HAP-1 (cell line): ENCODE results near the gene TMCO6.

Experiments
- DNase-seq, 2 experiments: peaks; one replicate each; pipeline ENCODE4 v3.0.0-alpha.2; 2016 to 2020; ENCODE audit warnings: low spot score in 2 of 2
- H3K27me3 ChIP-seq: fragments of 250-450 bp; sonication (Bioruptor Pico); 2 replicates; pipeline ENCODE4 v1.5.1; 2020; ENCODE audit warnings: low read depth, mild to moderate bottlenecking, moderate library complexity
- H3K36me3 ChIP-seq: fragments of 250-450 bp; sonication (Bioruptor Pico); replicated peaks from 2 replicates; pipeline ENCODE4 v1.5.1; 2020; ENCODE audit warnings: mild to moderate bottlenecking
- H3K4me1 ChIP-seq: fragments of 250-450 bp; sonication (Bioruptor Pico); 2 replicates; pipeline ENCODE4 v1.5.1; 2020; ENCODE audit warnings: mild to moderate bottlenecking
- H3K4me3 ChIP-seq: fragments of 250-450 bp; sonication (Bioruptor Pico); 2 replicates; pipeline ENCODE4 v1.5.1; 2020; ENCODE audit warnings: mild to moderate bottlenecking, moderate library complexity
- H3K9me3 ChIP-seq: fragments of 250-450 bp; sonication (Bioruptor Pico); 2 replicates; pipeline ENCODE4 v1.5.1; 2020; ENCODE audit warnings: mild to moderate bottlenecking, moderate library complexity
- in situ Hi-C: fragments of 300-500 bp; cut with MboI; formaldehyde crosslinking; loops from 3 replicates; pipeline ENCODE4 v1.14.3; 2020; ENCODE audit warnings: low sequenced_read_pairs, inconsistent platforms, mixed read lengths

The TMCO6 gene

DNA sequence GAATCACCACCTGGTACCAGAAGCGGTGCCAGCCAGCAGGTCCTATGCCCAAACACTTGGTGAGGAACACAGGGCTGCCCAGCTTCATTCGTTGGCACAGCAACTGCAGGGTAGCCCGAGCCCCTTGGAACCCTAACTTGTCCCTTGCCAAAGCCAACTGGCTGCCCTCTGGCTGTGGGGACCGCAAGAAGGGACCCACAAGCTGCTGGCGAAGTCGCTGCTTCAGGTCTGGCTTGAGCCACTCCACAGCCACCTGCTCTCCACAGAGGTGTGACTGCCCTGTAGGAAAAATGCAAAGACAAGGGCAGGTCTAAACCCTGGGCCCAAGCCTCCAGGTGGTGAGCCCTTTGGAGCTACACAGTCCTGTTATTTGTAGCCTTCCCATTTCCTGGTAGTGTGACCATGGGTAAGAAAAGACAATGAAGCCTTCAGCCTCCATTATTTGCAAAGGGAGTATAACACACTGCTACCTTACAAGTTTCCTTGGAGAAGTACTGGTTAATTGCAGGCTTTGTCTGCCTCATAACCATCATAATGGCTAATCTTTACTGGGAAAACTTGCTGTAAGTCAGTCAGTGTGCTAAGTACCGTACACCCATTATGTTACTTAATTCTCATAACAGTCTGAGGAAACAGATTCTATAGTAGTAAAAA lies 32.3 kb downstream of the TMCO6 start:
- no peak overlapping the region for H3K4me3 ChIP-seq
- peaks cover 8% of the 10 kb centered on the region for H3K4me1 ChIP-seq
- peaks cover 69% of the 10 kb centered on the region for H3K36me3 ChIP-seq
- in situ Hi-C loops = no loop called here
- peak; percentile 44 to 93 for DNase-seq
- H3K27me3 ChIP-seq = no peaks in the 10 kb centered on the region
- no peaks in the 10 kb centered on the region for H3K9me3 ChIP-seq

DNA sequence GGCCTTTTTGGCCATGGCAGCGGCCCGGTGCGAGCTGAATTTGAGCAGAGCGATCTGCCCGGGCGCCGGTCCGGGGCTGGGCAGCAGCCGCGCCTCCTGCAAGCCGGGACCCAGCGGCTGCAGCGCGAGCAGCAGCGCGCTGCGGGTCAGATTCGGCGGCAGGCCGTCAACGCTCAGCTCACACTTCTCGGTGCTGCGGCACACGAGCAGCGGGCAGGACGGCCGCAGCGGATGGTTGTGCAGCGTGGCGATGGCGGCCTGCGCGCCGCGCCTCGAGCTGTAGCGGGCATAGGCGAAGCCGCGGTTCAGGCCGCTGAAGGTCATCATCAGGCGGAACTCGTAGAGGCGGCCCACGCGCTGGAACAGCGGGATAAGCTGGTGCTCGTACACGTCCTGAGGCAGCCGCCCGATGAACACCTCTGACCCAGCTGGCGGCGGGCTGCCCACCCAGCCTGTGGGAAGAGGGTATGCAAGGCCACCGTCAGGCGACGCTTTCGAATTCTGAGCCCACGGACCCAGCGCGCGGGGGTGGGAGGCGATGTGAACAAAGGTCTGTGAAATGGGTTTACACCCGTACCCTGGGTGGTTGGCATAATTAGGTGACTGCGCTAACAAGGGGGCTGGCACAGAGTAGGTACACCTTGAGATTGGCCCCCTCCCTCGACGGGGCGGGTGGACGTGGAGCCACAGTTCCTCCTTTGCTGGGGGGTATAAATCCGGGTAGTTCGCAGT lies 33.4 kb downstream of the TMCO6 start:
- DNase-seq = no peak
- H3K4me1 ChIP-seq = peaks cover 8% of the 10 kb centered on the region
- H3K9me3 ChIP-seq = no peaks in the 10 kb centered on the region
- H3K36me3 ChIP-seq = peaks cover 75% of the 10 kb centered on the region
- no peak overlapping the region for H3K4me3 ChIP-seq
- in situ Hi-C loops = no loop called here
- H3K27me3 ChIP-seq = no peaks in the 10 kb centered on the region

DNA sequence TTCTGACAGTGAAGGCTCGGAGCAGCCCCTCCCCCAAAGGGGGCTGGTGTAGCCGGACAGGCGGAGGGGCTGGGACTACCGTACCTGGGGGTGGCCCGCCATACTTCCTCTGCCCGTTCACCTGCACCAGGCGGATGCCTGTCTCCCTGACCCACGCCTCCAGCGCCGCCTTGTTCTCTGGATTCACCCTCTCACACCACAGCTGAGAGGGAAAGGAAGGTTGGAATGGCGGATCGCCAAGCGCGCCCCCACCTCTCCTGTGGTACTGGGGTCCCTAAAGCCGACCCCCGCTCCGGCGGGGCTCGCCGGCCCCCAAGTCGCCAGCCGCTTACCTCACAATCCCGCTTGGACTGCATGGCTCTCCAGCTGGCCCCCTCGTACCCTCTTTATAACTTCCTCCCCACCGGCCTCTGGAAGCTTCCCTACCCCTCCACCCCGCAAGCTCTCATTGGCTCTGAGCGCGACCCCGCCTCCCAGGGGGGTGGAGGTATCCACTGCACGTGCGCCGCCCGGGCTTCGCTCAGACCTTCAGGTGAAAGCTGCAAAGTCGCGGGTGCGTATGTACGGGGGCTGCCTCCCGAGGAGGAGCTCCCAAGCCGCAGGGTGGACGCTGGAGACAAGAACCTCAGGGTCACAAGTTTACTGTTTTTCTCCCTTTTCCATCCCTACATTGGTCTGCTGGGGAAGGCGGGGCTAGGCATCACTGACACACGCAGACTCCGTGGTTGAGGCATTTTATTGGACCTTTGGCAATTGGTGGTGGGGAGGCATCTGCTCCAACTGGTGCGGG lies 34.1 kb downstream of the TMCO6 start, which contains the start of gene DND1:
Gene DND1 (minus strand): TSS at position 390 of the 790 bp plus-strand sequence. CDS start 34 bp downstream, at position 356.
- no peak for DNase-seq
- Histone ChIP-seq H3K9me3 (no peaks in the 10 kb centered on the region), H3K4me1 (peaks cover 8% of the 10 kb centered on the region), H3K27me3 (no peaks in the 10 kb centered on the region), H3K4me3 (no peak within 1 kb of the TSS), H3K36me3 (peaks cover 77% of the 10 kb centered on the region)
- in situ Hi-C loops = no loop called here

DNA sequence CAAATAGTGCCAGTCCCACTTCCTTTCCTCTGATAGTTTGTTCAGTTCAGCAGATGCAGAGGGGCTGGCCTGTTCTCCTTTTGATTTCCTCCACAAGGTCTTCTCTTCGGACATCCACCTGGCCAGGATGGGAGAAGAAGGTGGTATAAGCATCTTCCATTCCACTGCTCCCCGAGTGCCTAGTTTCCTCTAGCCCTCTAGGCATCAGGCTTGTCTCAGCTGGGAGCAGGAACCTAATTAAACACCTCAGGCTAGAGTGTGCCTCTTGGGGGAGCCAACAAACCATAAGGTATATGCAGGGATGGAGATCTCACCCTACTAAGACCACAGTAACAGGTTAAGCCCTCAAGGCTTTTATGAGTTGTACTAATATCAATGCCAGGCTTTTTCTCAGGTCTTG lies 35.0 kb downstream of the TMCO6 start:
- no peak overlapping the region for H3K4me3 ChIP-seq
- no peaks in the 10 kb centered on the region for H3K9me3 ChIP-seq
- in situ Hi-C loops = no loop called here
- no peak for DNase-seq
- H3K36me3 ChIP-seq = peaks cover 76% of the 10 kb centered on the region
- peaks cover 8% of the 10 kb centered on the region for H3K4me1 ChIP-seq
- H3K27me3 ChIP-seq = no peaks in the 10 kb centered on the region

DNA sequence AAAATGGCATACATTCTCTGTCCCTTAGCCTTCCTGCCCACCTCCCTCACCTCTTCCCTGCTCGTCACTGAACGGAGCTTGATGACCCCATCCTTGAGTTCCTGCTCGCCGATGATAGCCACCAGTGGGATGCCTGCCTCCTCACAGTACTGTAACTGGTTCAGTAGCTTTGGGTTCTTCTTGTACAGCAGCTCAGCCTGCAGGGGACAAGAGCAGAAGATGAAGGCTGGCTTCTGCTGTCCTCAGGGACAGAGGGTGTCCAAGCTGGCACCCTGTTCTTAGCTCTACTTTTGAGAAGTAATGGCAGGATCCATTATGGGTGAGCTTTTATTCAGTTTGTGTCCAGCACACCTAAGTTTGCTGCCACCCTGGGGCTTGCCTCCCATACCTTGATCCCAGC lies 35.4 kb downstream of the TMCO6 start:
- Histone ChIP-seq H3K4me1 (peaks cover 8% of the 10 kb centered on the region), H3K27me3 (no peaks in the 10 kb centered on the region), H3K36me3 (peaks cover 72% of the 10 kb centered on the region), H3K9me3 (no peaks in the 10 kb centered on the region), H3K4me3 (no peak overlapping the region)
- no peak for DNase-seq
- in situ Hi-C loops = no loop called here

DNA sequence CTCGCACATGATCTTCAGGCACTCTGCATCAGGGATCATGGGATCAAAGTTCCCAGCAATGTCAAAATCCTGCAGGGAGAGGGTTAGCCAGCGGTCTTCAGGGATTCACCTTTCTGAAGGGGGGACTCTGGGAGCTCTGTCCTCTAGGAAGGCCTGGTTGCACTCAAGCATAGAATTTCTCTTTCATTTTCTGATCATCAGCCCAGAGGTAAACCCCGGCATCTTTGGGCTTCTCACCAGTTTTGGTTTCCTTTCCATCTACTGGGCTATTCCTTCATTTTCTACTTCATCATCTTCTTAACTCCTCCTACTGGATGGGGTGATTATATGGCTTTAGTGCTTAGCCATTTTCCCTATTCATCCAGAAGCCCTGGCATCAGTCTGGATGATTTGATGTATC lies 38.7 kb downstream of the TMCO6 start:
- Histone ChIP-seq H3K27me3 (no peaks in the 10 kb centered on the region), H3K4me3 (no peak overlapping the region), H3K4me1 (no peaks in the 10 kb centered on the region), H3K36me3 (peaks cover 70% of the 10 kb centered on the region), H3K9me3 (no peaks in the 10 kb centered on the region)
- in situ Hi-C loops = no loop called here
- no peak for DNase-seq

DNA sequence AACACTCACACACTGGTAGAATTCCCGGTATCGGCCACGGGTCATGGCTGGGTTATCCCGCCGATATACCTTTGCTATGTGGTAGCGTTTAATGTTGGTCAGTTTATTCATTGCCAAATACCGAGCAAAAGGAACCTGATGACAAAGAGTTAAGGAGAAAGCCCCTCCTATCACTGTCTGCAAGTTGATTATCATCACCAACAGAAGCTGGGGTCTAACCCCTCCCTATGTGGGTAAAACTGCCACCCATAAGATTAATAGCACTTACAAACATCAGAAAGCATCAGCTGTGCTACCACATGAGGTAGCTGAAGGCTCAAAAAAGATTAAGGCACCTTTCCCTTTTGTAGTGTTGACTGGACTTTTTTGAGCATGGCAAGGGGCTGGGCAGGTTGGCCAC lies 39.7 kb downstream of the TMCO6 start:
- Histone ChIP-seq H3K9me3 (no peaks in the 10 kb centered on the region), H3K27me3 (no peaks in the 10 kb centered on the region), H3K4me1 (no peaks in the 10 kb centered on the region), H3K4me3 (no peak overlapping the region), H3K36me3 (peaks cover 60% of the 10 kb centered on the region)
- no peak for DNase-seq
- in situ Hi-C loops = no loop called here

DNA sequence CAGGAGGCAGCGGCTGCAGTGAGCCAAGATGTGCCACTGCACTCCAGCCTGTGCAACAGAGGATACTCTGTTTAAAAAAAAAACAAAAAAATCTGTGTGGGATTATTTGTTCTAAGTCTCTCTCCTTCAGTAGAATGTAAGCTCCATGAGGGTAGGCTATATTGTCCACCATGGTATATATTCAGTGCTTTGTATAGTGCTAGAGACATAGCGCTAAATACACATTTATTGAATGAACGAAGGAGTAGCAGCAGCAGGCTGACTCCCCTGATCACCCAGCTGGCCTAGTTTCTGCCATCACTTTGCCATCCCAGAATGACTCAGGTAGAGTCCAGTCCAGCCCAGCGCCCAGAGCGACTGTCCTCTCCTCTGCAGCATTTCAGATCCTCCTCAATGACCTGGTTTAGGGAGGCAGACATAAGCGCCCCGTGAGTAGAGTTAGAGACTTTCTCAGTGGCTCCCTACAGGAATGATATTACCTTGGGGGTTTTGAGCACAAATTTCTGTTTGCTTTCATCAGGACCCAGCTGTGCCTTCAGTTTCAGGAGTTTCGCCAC lies 51.2 kb downstream of the TMCO6 start:
- in situ Hi-C loops = no loop called here
- H3K4me1 ChIP-seq = peaks cover 6% of the 10 kb centered on the region; the same call in 1 of the 2 replicates

DNA sequence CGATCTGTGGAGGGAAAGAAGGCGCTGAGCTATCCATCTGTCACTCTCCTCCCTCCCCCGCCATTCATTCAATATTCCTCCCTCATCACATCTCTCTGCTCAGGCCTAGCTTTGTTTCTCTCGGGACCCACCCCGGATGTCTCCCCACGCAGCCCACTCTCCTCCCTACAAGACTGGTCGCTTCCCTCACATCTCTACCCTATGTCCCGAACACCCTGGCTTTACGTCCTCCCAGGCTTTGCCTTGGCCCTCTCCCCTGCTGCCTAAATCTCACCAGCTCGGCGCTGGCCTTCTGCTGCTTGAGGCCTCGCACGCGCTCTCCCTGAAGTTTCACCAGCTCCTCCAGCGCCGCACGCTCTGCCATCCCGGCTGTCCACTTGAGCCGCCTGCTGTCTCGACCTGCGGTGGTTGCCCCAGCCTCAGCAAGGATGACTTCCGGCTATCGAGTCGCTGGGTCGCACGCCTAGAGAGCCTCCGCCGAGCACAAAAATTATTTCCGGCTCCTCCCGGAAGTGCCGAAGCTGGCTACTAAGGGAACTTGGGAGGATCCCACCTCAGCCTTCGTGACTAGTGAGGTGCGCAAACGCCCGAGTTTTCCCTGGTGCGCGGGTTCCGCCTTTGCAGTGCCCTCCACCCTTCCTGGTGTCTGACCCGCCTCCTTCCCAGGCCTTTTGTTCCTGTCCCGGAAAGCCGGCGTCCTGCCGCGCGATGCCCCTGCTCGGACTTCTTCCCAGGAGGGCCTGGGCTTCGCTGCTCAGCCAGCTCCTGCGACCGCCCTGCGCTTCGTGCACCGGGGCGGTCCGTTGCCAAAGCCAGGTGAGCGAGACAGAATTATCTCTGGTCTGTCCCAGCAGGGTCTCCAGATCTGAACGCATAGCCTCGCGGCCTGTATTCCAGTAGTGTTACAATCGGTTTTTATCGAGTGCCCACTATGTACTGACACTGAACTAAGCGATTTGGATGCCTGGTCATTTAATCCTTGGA lies 52.0 kb downstream of the TMCO6 start, which contains the start of the genes HARS1 and HARS2:
Gene HARS1 (minus strand): TSS at position 430 of the 984 bp plus-strand sequence. CDS start 66 bp downstream, at position 364.
Gene HARS2 (plus strand): TSS at position 515 of the 984 bp plus-strand sequence. CDS start 194 bp downstream, at position 709.
- Histone ChIP-seq H3K9me3 (no peaks in the 10 kb centered on the region), H3K4me3 (peak within 1 kb of the TSS; percentile 85), H3K4me1 (peaks cover 6% of the 10 kb centered on the region; the same call in 1 of the 2 replicates), H3K36me3 (peaks cover 45% of the 10 kb centered on the region), H3K27me3 (no peaks in the 10 kb centered on the region)
- in situ Hi-C loops = no loop called here
- peak; percentile 93 to 94 for DNase-seq

More for the DNA sequence above, 51.2 kb downstream of the TMCO6 start:
- no peaks in the 10 kb centered on the region for H3K9me3 ChIP-seq
- peaks cover 41% of the 10 kb centered on the region for H3K36me3 ChIP-seq
- no peak for DNase-seq
- H3K27me3 ChIP-seq = no peaks in the 10 kb centered on the region
- H3K4me3 ChIP-seq = peak overlapping the region; percentile 85

DNA sequence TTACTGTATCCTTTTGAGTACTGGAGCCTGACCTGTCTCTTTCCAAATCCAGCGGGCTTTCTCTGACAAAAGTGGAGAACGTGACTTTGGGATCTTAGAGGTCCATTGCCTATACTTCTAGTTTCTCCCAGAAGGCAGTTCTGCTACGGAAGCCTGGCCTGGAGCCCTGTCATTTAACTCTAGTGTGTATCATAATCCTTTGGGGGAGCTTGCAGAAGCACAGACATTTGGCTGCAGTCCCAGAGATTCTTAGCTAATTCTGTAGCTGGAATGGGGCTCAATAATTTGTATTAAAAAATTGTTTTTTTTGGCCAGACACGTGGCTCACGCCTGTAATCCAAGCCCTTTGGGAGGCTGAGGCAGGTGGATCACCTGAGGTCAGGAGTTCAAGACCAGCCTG lies 55.0 kb downstream of the TMCO6 start:
- in situ Hi-C loops = no loop called here
- DNase-seq = no peak
- Histone ChIP-seq H3K4me1 (peaks cover 6% of the 10 kb centered on the region; the same call in 1 of the 2 replicates), H3K36me3 (peaks cover 58% of the 10 kb centered on the region), H3K27me3 (no peaks in the 10 kb centered on the region), H3K4me3 (no peak overlapping the region), H3K9me3 (no peaks in the 10 kb centered on the region)
